ENCODE measurements around the gene GALNT6.
"Not testable (repeated sequence)": the region's sequence is repeated elsewhere in the genome, so short reads cannot be mapped to it uniquely, and the experiment has no call there.

Gene GALNT6

GRCh38 chr12:51339750-51340149 is 51.5 kb downstream of the GALNT6 start:
- H3K4me3 ChIP-seq (ENCODE audit: low read depth, low read length), result no peak overlapping the region
- no peak for TF ChIP-seq CTCF (IDR thresholded peaks at IDR 0.05; ENCODE audit: low read depth, low read length, missing control alignments)
- in situ Hi-C loops (cut with HindIII; ENCODE audit: low pct_ligation_motif_present, low sequenced_read_pairs), result no loop called here
- H3K36me3 ChIP-seq (replicated peaks), result no peaks in the 10 kb centered on the region
- H3K27me3 ChIP-seq (replicated peaks), result no peaks in the 10 kb centered on the region
- DNase-seq, result no peak
- H3K27ac ChIP-seq, result no peak overlapping the region

- H3K27ac ChIP-seq; in situ Hi-C loops (cut with HindIII; ENCODE audit: low pct_ligation_motif_present, low sequenced_read_pairs); H3K27me3 ChIP-seq (replicated peaks); H3K36me3 ChIP-seq (replicated peaks); H3K4me3 ChIP-seq (ENCODE audit: low read depth, low read length); DNase-seq: not testable (repeated sequence)
Observed at GRCh38 chr12:51337336-51337735, 53.9 kb downstream of the GALNT6 start.

GRCh38 chr12:51335931-51336330 is 55.3 kb downstream of the GALNT6 start:
- Histone ChIP-seq H3K27ac (no peak overlapping the region), H3K4me3 (ENCODE audit: low read depth, low read length) (no peak overlapping the region), H3K36me3 (replicated peaks) (no peaks in the 10 kb centered on the region), H3K27me3 (replicated peaks) (no peaks in the 10 kb centered on the region)
- in situ Hi-C loops (cut with HindIII; ENCODE audit: low pct_ligation_motif_present, low sequenced_read_pairs), result no loop called here
- no peak for TF ChIP-seq CTCF (IDR thresholded peaks at IDR 0.05; ENCODE audit: low read depth, low read length, missing control alignments)
- no peak for DNase-seq

- Histone ChIP-seq H3K4me3 (ENCODE audit: low read depth, low read length) (no peak overlapping the region), H3K27ac (no peak overlapping the region), H3K36me3 (replicated peaks) (no peaks in the 10 kb centered on the region), H3K27me3 (replicated peaks) (no peaks in the 10 kb centered on the region)
- TF ChIP-seq CTCF (IDR thresholded peaks at IDR 0.05; ENCODE audit: low read depth, low read length, missing control alignments), result no peak
- peak; percentile 5 for DNase-seq
- in situ Hi-C loops (cut with HindIII; ENCODE audit: low pct_ligation_motif_present, low sequenced_read_pairs), result no loop called here
Observed at GRCh38 chr12:51334764-51335163, 56.4 kb downstream of the GALNT6 start.

GRCh38 chr12:51333536-51333935 is 57.7 kb downstream of the GALNT6 start:
- TF ChIP-seq CTCF (IDR thresholded peaks at IDR 0.05; ENCODE audit: low read depth, low read length, missing control alignments), result no peak
- Histone ChIP-seq H3K27me3 (replicated peaks) (no peaks in the 10 kb centered on the region), H3K27ac (no peak overlapping the region), H3K4me3 (ENCODE audit: low read depth, low read length) (no peak overlapping the region), H3K36me3 (replicated peaks) (no peaks in the 10 kb centered on the region)
- DNase-seq, result no peak
- in situ Hi-C loops (cut with HindIII; ENCODE audit: low pct_ligation_motif_present, low sequenced_read_pairs), result no loop called here

- no peak overlapping the region for H3K4me3 ChIP-seq (ENCODE audit: low read depth, low read length)
- no peak for TF ChIP-seq CTCF (IDR thresholded peaks at IDR 0.05; ENCODE audit: low read depth, low read length, missing control alignments)
- no peak overlapping the region for H3K27ac ChIP-seq
- DNase-seq, result no peak
- in situ Hi-C loops (cut with HindIII; ENCODE audit: low pct_ligation_motif_present, low sequenced_read_pairs), result no loop called here
- H3K27me3 ChIP-seq (replicated peaks), result no peaks in the 10 kb centered on the region
- H3K36me3 ChIP-seq (replicated peaks), result no peaks in the 10 kb centered on the region
Observed at GRCh38 chr12:51330186-51330585, 61.0 kb downstream of the GALNT6 start.

Measured in brain microvascular endothelial cell (primary cell).